PC-9 (cell line): ENCODE data around the gene TMEM167A. TPM values are rescaled to one million over a fixed set of nuclear protein-coding genes. Genes with fewer than 3 reads are reported as not detected.

Experiments
- BruUV-seq: library from RNA; stranded (reverse); fragments of 400-500 nt; replicated peaks from 2 replicates; lab custom pipeline; 2021; lab: Mats Ljungman, UMichigan
- CTCF ChIA-PET: fragments of 300-600 bp; sonication (Branson Sonifier 250); formaldehyde crosslinking; loops from one replicate; lab custom pipeline; 2022; ENCODE audit warnings: antibody characterized with exemption; lab: Charles Lee
- POLR2A ChIA-PET: fragments of 300-600 bp; sonication (Branson Sonifier 250); formaldehyde crosslinking; loops from one replicate; lab custom pipeline; 2022; ENCODE audit warnings: antibody characterized with exemption; ENCODE audit not compliant: unreplicated experiment; lab: Charles Lee
- DNase-seq, 2 experiments: peaks; one replicate each; pipeline versions ENCODE4 v3.0.0 to v3.0.0-alpha.2; 2015 to 2022; ENCODE audit warnings: mixed read lengths in 1 of 2
- H2AFZ ChIP-seq: fragments of 200-600 bp; sonication (generic); 2 replicates; pipeline ENCODE4 v1.8.1; 2017; ENCODE audit warnings: antibody characterized with exemption
- H3F3A ChIP-seq: fragments of 200-600 bp; sonication (generic); 2 replicates; pipeline ENCODE4 v1.8.1; 2017; ENCODE audit warnings: antibody characterized with exemption, mild to moderate bottlenecking, low read depth; ENCODE audit not compliant: insufficient read depth
- H3K27ac ChIP-seq: fragments of 200-600 bp; sonication (generic); 2 replicates; pipeline ENCODE4 v1.6.1; 2016; ENCODE audit warnings: mixed run types
- H3K27me3 ChIP-seq: fragments of 200-600 bp; sonication (generic); 2 replicates; pipeline ENCODE4 v1.6.1; 2016; ENCODE audit warnings: low read depth, mixed run types; ENCODE audit not compliant: insufficient read depth
- H3K36me3 ChIP-seq: fragments of 200-600 bp; sonication (generic); 2 replicates; pipeline ENCODE4 v1.6.1; 2016; ENCODE audit warnings: low read depth, mixed run types
- H3K4me1 ChIP-seq: fragments of 200-600 bp; sonication (generic); replicated peaks from 2 replicates; pipeline ENCODE4 v1.6.1; 2016; ENCODE audit warnings: mixed run types; ENCODE audit not compliant: insufficient read depth
- H3K4me2 ChIP-seq: fragments of 200-600 bp; sonication (generic); 2 replicates; pipeline ENCODE4 v1.6.1; 2017; ENCODE audit warnings: mixed run types
- H3K4me3 ChIP-seq: fragments of 200-600 bp; sonication (generic); 2 replicates; pipeline ENCODE4 v1.6.1; 2016; ENCODE audit warnings: mixed run types
- H3K79me2 ChIP-seq: fragments of 200-600 bp; sonication (generic); 2 replicates; pipeline ENCODE4 v1.6.1; 2017; ENCODE audit warnings: low read depth, mixed run types
- H3K9me2 ChIP-seq: fragments of 200-600 bp; sonication (generic); 2 replicates; pipeline ENCODE4 v1.8.1; 2017; ENCODE audit warnings: mild to moderate bottlenecking; ENCODE audit not compliant: insufficient read depth
- H3K9me3 ChIP-seq: fragments of 200-600 bp; sonication (generic); 2 replicates; pipeline ENCODE4 v1.8.1; 2016; ENCODE audit warnings: low read depth; ENCODE audit not compliant: insufficient read depth
- H4K20me1 ChIP-seq: fragments of 200-600 bp; sonication (generic); 2 replicates; pipeline ENCODE4 v1.8.1; 2017; ENCODE audit not compliant: insufficient read depth
- EZH2 ChIP-seq: fragments of 200-600 bp; sonication (generic); IDR thresholded peaks from 2 replicates; pipeline ENCODE4 v1.8.0; 2017; ENCODE audit warnings: antibody characterized with exemption, low read depth
- intact Hi-C: fragments of 100-400 bp; cut with micrococcal nuclease; formaldehyde crosslinking; loops from one replicate; pipeline ENCODE4 v1.10.0; 2022; ENCODE audit not compliant: unreplicated experiment
- total RNA-seq: library from RNA; stranded (reverse); gene quantifications from 2 replicates; pipeline ENCODE4 v1.2.3, GENCODE V29; 2021
- TF ChIP-seq, protein P1 (sequence below): fragments of 200-600 bp; sonication (generic); conservative IDR thresholded peaks from 2 replicates; pipeline ENCODE4 v1.6.1; 2017; ENCODE audit warnings: mixed run types, antibody characterized with exemption, mild to moderate bottlenecking, moderate library complexity

TMEM167A gene
- total RNA-seq, 1 experiment from 2014 or later = 82.7 TPM

DNA sequence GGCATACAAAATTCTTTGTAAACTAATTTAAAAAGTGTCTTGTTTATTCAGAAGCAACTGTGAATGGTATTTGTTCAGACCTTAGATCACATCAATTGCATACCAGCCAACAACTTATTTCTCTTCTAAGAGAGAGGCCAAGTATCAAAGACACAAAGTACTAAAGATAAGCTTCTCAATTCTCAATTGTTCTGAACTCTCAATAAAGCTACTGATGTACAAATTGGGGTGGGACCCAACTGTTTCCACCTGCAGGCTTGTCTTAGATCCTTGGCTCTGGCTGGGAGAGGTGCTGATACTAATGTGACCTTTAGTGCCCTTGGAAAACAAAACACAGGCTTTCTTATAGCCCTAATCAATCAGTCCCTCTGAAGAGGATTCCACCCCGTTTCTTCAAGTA lies 22.3 kb upstream of the TMEM167A start:
- H3K27me3 ChIP-seq = no peaks in the 10 kb centered on the region
- no peak for TF ChIP-seq EZH2
- TF ChIP-seq, protein P1, sequence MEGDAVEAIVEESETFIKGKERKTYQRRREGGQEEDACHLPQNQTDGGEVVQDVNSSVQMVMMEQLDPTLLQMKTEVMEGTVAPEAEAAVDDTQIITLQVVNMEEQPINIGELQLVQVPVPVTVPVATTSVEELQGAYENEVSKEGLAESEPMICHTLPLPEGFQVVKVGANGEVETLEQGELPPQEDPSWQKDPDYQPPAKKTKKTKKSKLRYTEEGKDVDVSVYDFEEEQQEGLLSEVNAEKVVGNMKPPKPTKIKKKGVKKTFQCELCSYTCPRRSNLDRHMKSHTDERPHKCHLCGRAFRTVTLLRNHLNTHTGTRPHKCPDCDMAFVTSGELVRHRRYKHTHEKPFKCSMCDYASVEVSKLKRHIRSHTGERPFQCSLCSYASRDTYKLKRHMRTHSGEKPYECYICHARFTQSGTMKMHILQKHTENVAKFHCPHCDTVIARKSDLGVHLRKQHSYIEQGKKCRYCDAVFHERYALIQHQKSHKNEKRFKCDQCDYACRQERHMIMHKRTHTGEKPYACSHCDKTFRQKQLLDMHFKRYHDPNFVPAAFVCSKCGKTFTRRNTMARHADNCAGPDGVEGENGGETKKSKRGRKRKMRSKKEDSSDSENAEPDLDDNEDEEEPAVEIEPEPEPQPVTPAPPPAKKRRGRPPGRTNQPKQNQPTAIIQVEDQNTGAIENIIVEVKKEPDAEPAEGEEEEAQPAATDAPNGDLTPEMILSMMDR = no peak
- H3K4me3 ChIP-seq = no peak overlapping the region
- ChIA-PET POLR2A (no interaction called here), CTCF (no interaction called here)
- no peaks in the 10 kb centered on the region for H3K9me3 ChIP-seq
- H3K27ac ChIP-seq = no peak overlapping the region
- H3K79me2 ChIP-seq = no peaks in the 10 kb centered on the region
- 0 out of 2 replicates have a peak, but pooled peaks cover 7% of the 10 kb centered on the region for H3F3A ChIP-seq
- DNase-seq = no peak
- H3K9me2 ChIP-seq = no peaks in the 10 kb centered on the region
- BruUV-seq = no TSS peak
- no peak overlapping the region for H3K4me2 ChIP-seq
- H3K4me1 ChIP-seq = peaks cover 28% of the 10 kb centered on the region
- intact Hi-C loops = loop anchor here (10.0 kb wide), 1 partner anchor 465 kb away; no protein-coding TSS in a partner anchor
- H4K20me1 ChIP-seq = no peaks in the 10 kb centered on the region
- no peaks in the 10 kb centered on the region for H3K36me3 ChIP-seq
- H2AFZ ChIP-seq = no peak overlapping the region

- no peaks in the 10 kb centered on the region for H3K27me3 ChIP-seq
- H3K27ac ChIP-seq = no peak overlapping the region
- intact Hi-C loops = loop anchor here (10.0 kb wide), 1 partner anchor 466 kb away; no protein-coding TSS in a partner anchor
- H3K9me3 ChIP-seq = no peaks in the 10 kb centered on the region
- H2AFZ ChIP-seq = no peak overlapping the region
- no peak overlapping the region for H3K4me2 ChIP-seq
- no peaks in the 10 kb centered on the region for H4K20me1 ChIP-seq
- H3K79me2 ChIP-seq = no peaks in the 10 kb centered on the region
- peaks cover 28% of the 10 kb centered on the region for H3K4me1 ChIP-seq
- H3F3A ChIP-seq = 0 out of 2 replicates have a peak, but pooled peaks cover 7% of the 10 kb centered on the region
- DNase-seq = no peak
- BruUV-seq = no TSS peak
- POLR2A ChIA-PET = no interaction called here
- H3K4me3 ChIP-seq = no peak overlapping the region
- no peaks in the 10 kb centered on the region for H3K9me2 ChIP-seq
- H3K36me3 ChIP-seq = no peaks in the 10 kb centered on the region
- TF ChIP-seq EZH2 = no peak
- TF ChIP-seq, protein P1 = no peak
- CTCF ChIA-PET = no interaction called here
Observed at GRCh38 chr5:83099001-83099400, 21.8 kb upstream of the TMEM167A start.

- ChIA-PET POLR2A (interaction anchor here (0.9 kb wide), 1 partner anchor 20 kb away, joined by 6 read pairs; the partner anchor contains the start of genes TMEM167A and XRCC4), CTCF (no interaction called here)
- Histone ChIP-seq H3K4me2 (peak overlapping the region; percentile 14; the same call in 1 of the 2 replicates), H3K9me2 (no peaks in the 10 kb centered on the region), H3K36me3 (no peaks in the 10 kb centered on the region), H3K4me1 (peaks cover 28% of the 10 kb centered on the region), H3K4me3 (no peak overlapping the region), H4K20me1 (no peaks in the 10 kb centered on the region), H3K27ac (no peak overlapping the region), H2AFZ (no peak overlapping the region), H3K79me2 (no peaks in the 10 kb centered on the region), H3K9me3 (0 out of 2 replicates have a peak, but pooled peaks cover 8% of the 10 kb centered on the region), H3K27me3 (no peaks in the 10 kb centered on the region), H3F3A (0 out of 2 replicates have a peak, but pooled peaks cover 7% of the 10 kb centered on the region)
- no TSS peak for BruUV-seq
- no peak for DNase-seq
- intact Hi-C loops = loop anchor here (10.0 kb wide), 1 partner anchor 467 kb away; no protein-coding TSS in a partner anchor
- TF ChIP-seq, protein P1 = no peak
- no peak for TF ChIP-seq EZH2
Observed at GRCh38 chr5:83097689-83098231, 20.6 kb upstream of the TMEM167A start.
